ENCODE data around the gene OTOF. TPM values are rescaled to one million over a fixed set of nuclear protein-coding genes. Genes with fewer than 3 reads are reported as not detected.

OTOF gene
- polyA plus RNA-seq, 2 donors, result 0.04 to 0.20 TPM

GRCh38 chr2:26462100-26462499, 15.8 kb downstream of the OTOF start:
- Histone ChIP-seq H3K4me3 (ENCODE audit: low read depth in 1 of 2, low read length in 2 of 2) (no peak overlapping the region), H3K4me1 (ENCODE audit: control insufficient read depth in 2 of 2, insufficient read depth in 2 of 2, low read length in 1 of 2) (no peaks in the 10 kb centered on the region), H3K9me3 (ENCODE audit: control insufficient read depth in 2 of 2, insufficient read depth in 1 of 2, low read depth in 1 of 2, low read length in 1 of 2) (no peaks in the 10 kb centered on the region), H3K36me3 (ENCODE audit: control insufficient read depth in 2 of 2, insufficient read depth in 2 of 2, low read length in 1 of 2) (no peaks in the 10 kb centered on the region), H3K27ac (ENCODE audit: low read depth in 2 of 2, low read length in 1 of 2) (no peak overlapping the region), H3K27me3 (ENCODE audit: control insufficient read depth in 1 of 2, insufficient read depth in 2 of 2, low read length in 2 of 2) (no peaks in the 10 kb centered on the region)
- WGBS, 2 donors, result 94 to 96% methylated on average over 6 of the region's 6 CpGs

DNA sequence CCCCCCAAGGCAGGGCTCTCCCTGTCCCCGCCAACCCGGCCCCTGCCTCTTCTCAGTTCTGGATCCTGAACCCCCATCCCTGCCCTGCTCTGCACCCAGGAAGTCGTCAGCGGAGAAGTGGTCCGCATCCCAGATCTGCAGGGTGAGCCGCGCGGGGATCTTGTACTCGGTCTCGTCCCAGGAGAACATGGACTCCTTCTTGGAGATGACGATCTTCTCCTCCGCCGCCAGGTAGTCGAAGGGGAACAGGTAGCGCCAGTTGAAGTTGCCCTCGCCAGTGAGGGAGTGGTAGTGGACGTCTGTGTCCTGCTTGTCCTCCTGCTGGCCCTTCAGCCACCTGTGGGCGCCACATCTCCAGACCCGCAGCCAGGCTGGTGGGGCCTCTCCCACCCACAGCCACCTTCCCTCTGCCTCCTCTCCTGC, 16.3 kb downstream of the OTOF start:
- no peaks in the 10 kb centered on the region for H3K36me3 ChIP-seq (ENCODE audit: control insufficient read depth in 2 of 2, insufficient read depth in 2 of 2, low read length in 1 of 2)
- no peaks in the 10 kb centered on the region for H3K27me3 ChIP-seq (ENCODE audit: control insufficient read depth in 1 of 2, insufficient read depth in 2 of 2, low read length in 2 of 2)
- 90 to 92% methylated on average over 16 to 19 of the region's 19 CpGs for WGBS, 2 donors
- H3K27ac ChIP-seq (ENCODE audit: low read depth in 2 of 2, low read length in 1 of 2), result no peak overlapping the region
- no peaks in the 10 kb centered on the region for H3K4me1 ChIP-seq (ENCODE audit: control insufficient read depth in 2 of 2, insufficient read depth in 2 of 2, low read length in 1 of 2)
- H3K4me3 ChIP-seq (ENCODE audit: low read depth in 1 of 2, low read length in 2 of 2), result no peak overlapping the region
- no peaks in the 10 kb centered on the region for H3K9me3 ChIP-seq (ENCODE audit: control insufficient read depth in 2 of 2, insufficient read depth in 1 of 2, low read depth in 1 of 2, low read length in 1 of 2)

- Histone ChIP-seq H3K27ac (ENCODE audit: low read depth in 2 of 2, low read length in 1 of 2) (no peak overlapping the region), H3K27me3 (ENCODE audit: control insufficient read depth in 1 of 2, insufficient read depth in 2 of 2, low read length in 2 of 2) (no peaks in the 10 kb centered on the region), H3K9me3 (ENCODE audit: control insufficient read depth in 2 of 2, insufficient read depth in 1 of 2, low read depth in 1 of 2, low read length in 1 of 2) (no peaks in the 10 kb centered on the region), H3K4me3 (ENCODE audit: low read depth in 1 of 2, low read length in 2 of 2) (no peak overlapping the region), H3K36me3 (ENCODE audit: control insufficient read depth in 2 of 2, insufficient read depth in 2 of 2, low read length in 1 of 2) (no peaks in the 10 kb centered on the region), H3K4me1 (ENCODE audit: control insufficient read depth in 2 of 2, insufficient read depth in 2 of 2, low read length in 1 of 2) (no peaks in the 10 kb centered on the region)
- 88 to 89% methylated on average over 19 of the region's 19 CpGs for WGBS, 2 donors
These were observed 17.3 kb downstream of the OTOF start for GRCh38 chr2:26460613-26461031.

DNA sequence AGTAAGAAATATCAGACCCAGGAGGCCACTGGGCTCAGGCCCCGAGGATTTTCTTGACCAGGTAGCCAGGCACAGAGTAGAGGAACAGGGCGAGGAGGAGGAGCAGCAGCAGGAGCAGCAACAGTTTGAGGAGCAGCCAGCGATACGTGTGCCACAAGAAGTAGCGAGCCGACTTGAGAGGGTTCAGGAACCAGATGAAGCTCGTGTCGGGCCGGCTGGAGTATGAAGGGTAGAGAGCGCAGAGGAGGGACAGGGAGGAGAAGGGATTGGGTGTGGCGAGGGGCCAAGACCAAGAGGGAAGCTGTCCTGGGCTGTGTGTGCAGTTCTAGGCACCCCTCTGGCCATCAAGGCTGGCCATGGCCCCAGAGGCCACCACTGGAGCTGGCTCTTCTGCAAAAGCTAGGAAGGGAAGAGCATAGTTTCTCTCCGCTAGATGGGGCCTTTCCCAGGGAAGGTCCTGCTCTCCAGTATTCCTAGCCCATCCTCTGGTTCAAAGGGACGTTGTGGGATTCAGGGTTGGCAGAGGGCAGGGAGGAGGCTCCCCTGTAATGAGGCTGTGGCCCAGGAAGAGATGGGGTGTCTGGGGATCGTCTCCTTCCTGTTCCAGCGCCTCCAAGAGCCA, 17.8 kb downstream of the OTOF start:
- 86 to 89% methylated on average over 14 to 15 of the region's 15 CpGs for WGBS, 2 donors
- no peak overlapping the region for H3K4me3 ChIP-seq (ENCODE audit: low read depth in 1 of 2, low read length in 2 of 2)
- H3K9me3 ChIP-seq (ENCODE audit: control insufficient read depth in 2 of 2, insufficient read depth in 1 of 2, low read depth in 1 of 2, low read length in 1 of 2), result no peaks in the 10 kb centered on the region
- no peaks in the 10 kb centered on the region for H3K27me3 ChIP-seq (ENCODE audit: control insufficient read depth in 1 of 2, insufficient read depth in 2 of 2, low read length in 2 of 2)
- H3K36me3 ChIP-seq (ENCODE audit: control insufficient read depth in 2 of 2, insufficient read depth in 2 of 2, low read length in 1 of 2), result no peaks in the 10 kb centered on the region
- H3K4me1 ChIP-seq (ENCODE audit: control insufficient read depth in 2 of 2, insufficient read depth in 2 of 2, low read length in 1 of 2), result peaks cover 2 to 3% of the 10 kb centered on the region in 2 donors
- no peak overlapping the region for H3K27ac ChIP-seq (ENCODE audit: low read depth in 2 of 2, low read length in 1 of 2)

DNA sequence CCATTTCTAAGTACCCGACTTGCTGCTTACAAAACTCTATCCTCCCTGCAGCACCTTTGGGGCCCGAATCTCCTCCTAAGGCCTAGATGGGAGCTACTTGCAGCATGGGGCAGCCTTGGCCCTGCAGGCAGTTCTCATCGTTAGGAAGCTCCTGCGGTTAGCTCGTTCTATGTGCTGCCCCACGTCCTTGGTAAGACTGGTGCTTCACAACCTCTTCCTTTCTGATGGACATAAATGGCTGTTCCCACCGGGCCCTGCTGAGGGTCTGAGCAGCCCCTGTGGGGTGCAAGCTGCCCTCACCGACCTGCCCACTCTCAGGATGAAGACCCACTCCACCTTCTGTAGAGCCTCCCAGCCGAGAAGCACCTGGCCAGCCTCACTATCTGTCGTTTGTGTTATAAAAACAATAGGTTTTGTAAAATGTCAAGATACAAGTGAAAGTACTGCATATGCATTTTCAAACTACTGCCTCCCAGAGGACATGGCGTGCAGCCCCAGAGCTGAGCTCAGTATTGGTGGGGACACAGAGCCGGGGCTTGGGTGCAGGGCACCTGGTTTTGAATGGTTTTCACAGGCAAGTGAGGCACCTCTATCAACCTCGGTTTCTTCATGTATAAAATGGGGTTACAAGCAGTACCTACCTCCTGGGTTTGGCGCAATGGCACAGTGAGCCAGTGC, 19.4 kb downstream of the OTOF start:
- WGBS, 2 donors, result 90 to 91% methylated on average over 14 of the region's 14 CpGs
- Histone ChIP-seq H3K4me1 (ENCODE audit: control insufficient read depth in 2 of 2, insufficient read depth in 2 of 2, low read length in 1 of 2) (peaks cover 2 to 3% of the 10 kb centered on the region in 2 donors), H3K4me3 (ENCODE audit: low read depth in 1 of 2, low read length in 2 of 2) (no peak overlapping the region), H3K27ac (ENCODE audit: low read depth in 2 of 2, low read length in 1 of 2) (no peak overlapping the region), H3K9me3 (ENCODE audit: control insufficient read depth in 2 of 2, insufficient read depth in 1 of 2, low read depth in 1 of 2, low read length in 1 of 2) (no peaks in the 10 kb centered on the region), H3K27me3 (ENCODE audit: control insufficient read depth in 1 of 2, insufficient read depth in 2 of 2, low read length in 2 of 2) (no peaks in the 10 kb centered on the region), H3K36me3 (ENCODE audit: control insufficient read depth in 2 of 2, insufficient read depth in 2 of 2, low read length in 1 of 2) (no peaks in the 10 kb centered on the region)

DNA sequence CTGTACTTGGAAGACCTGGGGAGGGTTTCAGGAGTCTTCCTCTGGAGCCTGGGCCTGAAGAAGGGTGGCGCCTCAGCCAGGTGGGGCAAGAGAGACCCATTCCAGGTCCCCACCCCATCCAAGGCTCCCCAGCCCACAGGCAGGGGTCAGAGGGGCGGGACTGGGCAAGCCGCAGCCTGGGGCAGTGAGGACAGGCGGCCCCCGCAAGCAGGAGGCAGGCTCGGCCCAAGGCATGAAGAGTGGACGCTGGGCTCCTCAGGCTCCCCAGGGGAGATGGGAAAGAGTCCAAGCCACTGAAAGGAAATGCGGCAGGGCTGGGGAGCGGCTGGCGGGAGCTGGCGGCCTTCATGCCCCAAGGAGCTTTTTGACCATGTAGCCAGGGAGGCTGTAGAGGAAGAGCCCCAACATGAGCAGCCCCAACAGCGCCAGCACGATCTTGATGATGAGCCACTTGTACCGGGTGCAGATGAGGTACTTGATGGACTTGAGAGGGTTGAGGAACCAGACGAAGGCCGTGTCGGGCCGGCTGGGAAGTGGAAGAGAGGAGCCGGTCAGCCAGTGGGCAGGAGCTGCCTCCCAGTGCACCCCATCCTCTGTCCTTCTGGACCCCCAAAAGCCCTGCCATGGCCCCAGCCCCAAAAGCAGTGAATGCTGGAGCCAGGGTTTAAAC, 20.1 kb downstream of the OTOF start:
- H3K27ac ChIP-seq (ENCODE audit: low read depth in 2 of 2, low read length in 1 of 2), result no peak overlapping the region
- H3K36me3 ChIP-seq (ENCODE audit: control insufficient read depth in 2 of 2, insufficient read depth in 2 of 2, low read length in 1 of 2), result no peaks in the 10 kb centered on the region
- no peak overlapping the region for H3K4me3 ChIP-seq (ENCODE audit: low read depth in 1 of 2, low read length in 2 of 2)
- no peaks in the 10 kb centered on the region for H3K9me3 ChIP-seq (ENCODE audit: control insufficient read depth in 2 of 2, insufficient read depth in 1 of 2, low read depth in 1 of 2, low read length in 1 of 2)
- WGBS, 2 donors, result 92 to 94% methylated on average over 19 of the region's 19 CpGs
- H3K4me1 ChIP-seq (ENCODE audit: control insufficient read depth in 2 of 2, insufficient read depth in 2 of 2, low read length in 1 of 2), result peaks cover 2 to 3% of the 10 kb centered on the region in 2 donors
- H3K27me3 ChIP-seq (ENCODE audit: control insufficient read depth in 1 of 2, insufficient read depth in 2 of 2, low read length in 2 of 2), result no peaks in the 10 kb centered on the region

GRCh38 chr2:26457251-26457666, 20.7 kb downstream of the OTOF start:
- Histone ChIP-seq H3K4me1 (ENCODE audit: control insufficient read depth in 2 of 2, insufficient read depth in 2 of 2, low read length in 1 of 2) (peaks cover 2 to 3% of the 10 kb centered on the region in 2 donors), H3K36me3 (ENCODE audit: control insufficient read depth in 2 of 2, insufficient read depth in 2 of 2, low read length in 1 of 2) (no peaks in the 10 kb centered on the region), H3K4me3 (ENCODE audit: low read depth in 1 of 2, low read length in 2 of 2) (no peak overlapping the region), H3K27me3 (ENCODE audit: control insufficient read depth in 1 of 2, insufficient read depth in 2 of 2, low read length in 2 of 2) (no peaks in the 10 kb centered on the region), H3K9me3 (ENCODE audit: control insufficient read depth in 2 of 2, insufficient read depth in 1 of 2, low read depth in 1 of 2, low read length in 1 of 2) (no peaks in the 10 kb centered on the region), H3K27ac (ENCODE audit: low read depth in 2 of 2, low read length in 1 of 2) (no peak overlapping the region)
- 76 to 84% methylated on average over 11 of the region's 11 CpGs for WGBS, 2 donors

DNA sequence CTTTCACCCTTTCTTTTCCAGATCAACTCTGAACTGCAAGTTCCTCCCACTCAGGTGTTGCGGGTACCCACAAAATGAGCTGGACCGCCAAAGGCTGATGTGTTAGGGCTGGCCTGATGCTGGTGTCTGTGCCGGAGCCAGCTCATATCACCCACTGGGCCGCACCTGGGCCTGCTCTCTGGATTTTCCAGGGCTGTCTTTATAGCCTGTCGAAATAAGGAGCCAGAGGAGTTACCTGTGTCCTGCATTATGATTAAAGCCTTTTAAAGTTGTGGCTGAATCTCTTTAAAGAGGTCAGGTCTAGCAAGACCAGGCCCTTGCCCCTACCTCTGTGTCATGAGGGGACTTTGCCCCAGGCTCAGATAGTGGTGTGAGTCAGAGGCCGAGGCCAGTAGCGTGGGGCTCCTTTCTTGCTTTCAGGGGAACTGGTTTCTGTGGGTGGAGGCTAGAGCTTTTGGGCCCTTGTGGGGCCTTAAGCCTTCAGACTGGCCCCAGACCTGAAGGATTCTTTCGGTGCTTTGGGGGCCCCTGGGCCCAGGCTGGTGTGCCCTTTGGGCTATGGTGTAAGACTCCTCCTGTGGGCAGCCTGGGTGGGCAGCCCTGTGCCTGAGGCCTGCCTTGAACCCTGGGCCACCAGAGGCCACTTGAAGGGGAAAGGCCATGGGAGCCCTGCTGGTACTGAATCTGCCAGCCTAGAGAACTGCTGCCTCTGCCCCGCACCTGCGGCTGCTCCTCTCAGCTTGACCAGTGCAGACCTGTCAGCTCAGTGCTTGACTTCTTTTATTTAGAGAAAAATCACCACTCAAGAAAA, 21.3 kb downstream of the OTOF start:
- Histone ChIP-seq H3K27me3 (ENCODE audit: control insufficient read depth in 1 of 2, insufficient read depth in 2 of 2, low read length in 2 of 2) (no peaks in the 10 kb centered on the region), H3K4me3 (ENCODE audit: low read depth in 1 of 2, low read length in 2 of 2) (no peak overlapping the region), H3K9me3 (ENCODE audit: control insufficient read depth in 2 of 2, insufficient read depth in 1 of 2, low read depth in 1 of 2, low read length in 1 of 2) (no peaks in the 10 kb centered on the region), H3K27ac (ENCODE audit: low read depth in 2 of 2, low read length in 1 of 2) (no peak overlapping the region), H3K36me3 (ENCODE audit: control insufficient read depth in 2 of 2, insufficient read depth in 2 of 2, low read length in 1 of 2) (no peaks in the 10 kb centered on the region), H3K4me1 (ENCODE audit: control insufficient read depth in 2 of 2, insufficient read depth in 2 of 2, low read length in 1 of 2) (peaks cover 2 to 3% of the 10 kb centered on the region in 2 donors)
- 84 to 85% methylated on average over 10 of the region's 10 CpGs for WGBS, 2 donors

- Histone ChIP-seq H3K27ac (ENCODE audit: low read depth in 2 of 2, low read length in 1 of 2) (peak overlapping the region in 1 of 2 donors; percentile 13), H3K4me1 (ENCODE audit: control insufficient read depth in 2 of 2, insufficient read depth in 2 of 2, low read length in 1 of 2) (peaks cover 2 to 3% of the 10 kb centered on the region in 2 donors)
- WGBS, 2 donors, result 76 to 79% methylated on average over 17 to 18 of the region's 18 CpGs
These were observed 22.1 kb downstream of the OTOF start for GRCh38 chr2:26455670-26456439.

More at GRCh38 chr2:26455670-26456439, 22.1 kb downstream of the OTOF start:
- no peaks in the 10 kb centered on the region for H3K36me3 ChIP-seq (ENCODE audit: control insufficient read depth in 2 of 2, insufficient read depth in 2 of 2, low read length in 1 of 2)
- H3K4me3 ChIP-seq (ENCODE audit: low read depth in 1 of 2, low read length in 2 of 2), result no peak overlapping the region
- H3K9me3 ChIP-seq (ENCODE audit: control insufficient read depth in 2 of 2, insufficient read depth in 1 of 2, low read depth in 1 of 2, low read length in 1 of 2), result no peaks in the 10 kb centered on the region
- no peaks in the 10 kb centered on the region for H3K27me3 ChIP-seq (ENCODE audit: control insufficient read depth in 1 of 2, insufficient read depth in 2 of 2, low read length in 2 of 2)
